HG03469 (cell line): ENCODE results near the gene GABRB1.

Experiments
- ATAC-seq: cut with Tn5 transposase; IDR thresholded peaks from one replicate; pipeline ENCODE4 v1.9.1; 2021; ENCODE audit warnings: mild to moderate bottlenecking, moderate library complexity, moderate number of reproducible peaks; ENCODE audit not compliant: unreplicated experiment

The GABRB1 gene

GRCh38 chr4:47203593-47203992 is 172.2 kb downstream of the GABRB1 start:
- no peak for ATAC-seq

- no peak for ATAC-seq
These were observed 176.2 kb downstream of the GABRB1 start for GRCh38 chr4:47207555-47207954.

GRCh38 chr4:47209833-47210232 is 178.5 kb downstream of the GABRB1 start:
- no peak for ATAC-seq

GRCh38 chr4:47210828-47211227 is 179.5 kb downstream of the GABRB1 start:
- no peak for ATAC-seq

- ATAC-seq = no peak
These were observed 181.7 kb downstream of the GABRB1 start for GRCh38 chr4:47213106-47213505.

- no peak for ATAC-seq
These were observed 182.2 kb downstream of the GABRB1 start for GRCh38 chr4:47213539-47213938.

- ATAC-seq = no peak
These were observed 182.6 kb downstream of the GABRB1 start for GRCh38 chr4:47213971-47214370.

GRCh38 chr4:47215759-47216158 is 184.4 kb downstream of the GABRB1 start:
- no peak for ATAC-seq

- ATAC-seq = no peak
These were observed 185.9 kb downstream of the GABRB1 start for GRCh38 chr4:47217291-47217690.

GRCh38 chr4:47217884-47218283 is 186.5 kb downstream of the GABRB1 start:
- no peak for ATAC-seq

GRCh38 chr4:47218631-47219030 is 187.3 kb downstream of the GABRB1 start:
- ATAC-seq = no peak

GRCh38 chr4:47219586-47219985 is 188.2 kb downstream of the GABRB1 start:
- no peak for ATAC-seq

- no peak for ATAC-seq
These were observed 190.4 kb downstream of the GABRB1 start for GRCh38 chr4:47221721-47222120.

- ATAC-seq = no peak
These were observed 190.9 kb downstream of the GABRB1 start for GRCh38 chr4:47222276-47222675.

GRCh38 chr4:47224361-47224760 is 193.0 kb downstream of the GABRB1 start:
- ATAC-seq = no peak

GRCh38 chr4:47235721-47236120 is 204.4 kb downstream of the GABRB1 start:
- no peak for ATAC-seq

- no peak for ATAC-seq
These were observed 207.3 kb downstream of the GABRB1 start for GRCh38 chr4:47238667-47239066.

GRCh38 chr4:47239649-47240048 is 208.3 kb downstream of the GABRB1 start:
- no peak for ATAC-seq

- no peak for ATAC-seq
These were observed 220.2 kb downstream of the GABRB1 start for GRCh38 chr4:47251348-47252135.

GRCh38 chr4:47263721-47264120 is 232.4 kb downstream of the GABRB1 start:
- ATAC-seq = no peak

- ATAC-seq = no peak
These were observed 239.0 kb downstream of the GABRB1 start for GRCh38 chr4:47270201-47270888.

- ATAC-seq = no peak
These were observed 239.9 kb downstream of the GABRB1 start for GRCh38 chr4:47271291-47271690.
